HG02870 (cell line): ENCODE results near the gene AVEN.
"Not testable (repeated sequence)": the region's sequence is repeated elsewhere in the genome, so short reads cannot be mapped to it uniquely, and the experiment has no call there.

Source experiments
- ATAC-seq: cut with Tn5 transposase; IDR thresholded peaks from one replicate; pipeline ENCODE4 v1.9.1; 2021; ENCODE audit warnings: mild to moderate bottlenecking, moderate library complexity; ENCODE audit not compliant: unreplicated experiment

AVEN gene

DNA sequence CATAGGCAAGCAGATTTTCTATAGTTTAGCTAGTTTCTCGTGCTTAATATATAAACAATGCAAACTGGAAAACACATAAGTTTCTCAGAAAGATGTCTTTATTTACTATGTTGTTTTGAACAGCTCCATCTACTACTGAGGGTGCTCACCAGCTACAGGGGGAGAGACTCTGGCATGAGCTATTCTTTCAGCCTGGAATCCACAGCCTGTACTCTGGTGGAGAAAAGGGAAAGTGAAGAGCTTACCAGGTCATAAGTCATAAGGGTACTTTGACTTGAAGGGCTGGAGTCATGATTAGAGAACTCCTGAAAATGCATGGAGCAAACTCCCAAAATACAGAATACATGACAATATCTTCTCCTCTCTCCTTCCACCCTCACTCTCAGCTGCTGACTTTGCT, 4.4 kb upstream of the AVEN start:
- ATAC-seq, result no peak

DNA sequence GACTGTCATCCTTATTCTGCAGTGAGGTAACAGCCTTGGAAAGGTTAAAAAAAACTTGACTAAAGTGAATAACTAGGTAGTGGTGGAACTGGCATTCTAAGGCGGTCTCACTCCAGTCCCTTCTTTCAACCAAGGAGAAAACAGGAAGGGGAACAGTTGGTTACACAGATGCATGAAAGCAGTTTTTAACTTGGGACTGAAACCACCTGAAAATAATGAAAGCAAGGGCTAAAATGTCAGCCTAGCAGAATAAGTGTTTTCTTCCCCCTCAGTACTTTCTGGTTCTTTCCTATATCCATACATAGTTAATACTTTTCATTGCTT, 748 bp upstream of the AVEN start:
- no peak for ATAC-seq

DNA sequence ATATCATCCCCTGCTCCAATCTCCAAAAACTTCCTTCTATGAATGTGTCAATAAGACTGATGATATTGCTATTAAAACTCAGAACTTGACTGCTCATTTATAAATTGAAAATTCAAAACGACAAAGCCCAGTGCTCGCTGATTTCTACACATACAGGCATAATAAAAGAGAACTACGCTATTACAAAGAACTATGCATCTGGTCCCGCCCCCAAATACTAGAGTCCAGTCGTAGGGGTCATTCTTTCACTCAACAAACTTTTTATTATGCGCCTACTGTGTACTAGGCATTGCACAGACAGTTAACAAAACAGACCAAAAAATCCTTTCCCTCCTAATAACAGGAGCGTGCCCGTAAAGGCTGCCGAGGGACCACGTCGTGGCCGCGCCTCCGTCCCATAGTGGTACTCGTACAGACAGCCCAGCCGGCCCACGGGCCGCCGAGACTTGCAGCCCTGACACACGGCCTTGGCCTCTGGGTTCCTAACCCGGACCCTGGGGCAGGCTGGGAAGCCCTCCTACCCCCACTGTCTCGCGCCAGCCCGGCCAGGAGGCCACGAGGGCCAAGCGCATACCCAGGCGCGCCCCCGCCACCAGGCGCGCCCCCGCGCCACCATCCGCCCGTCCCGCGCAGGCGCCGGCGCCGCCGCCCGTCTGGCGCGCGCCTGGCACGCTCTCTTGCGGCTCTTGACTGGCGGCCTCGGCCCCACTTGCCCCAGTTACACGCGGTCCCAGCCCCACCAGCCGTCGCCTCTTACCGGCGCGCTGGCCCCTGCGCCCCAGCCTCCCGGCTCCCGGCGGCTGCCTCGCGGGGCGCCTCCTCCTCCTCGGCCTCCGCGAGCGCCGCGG, 757 bp downstream of the AVEN start:
- ATAC-seq, result peak; percentile 61

DNA sequence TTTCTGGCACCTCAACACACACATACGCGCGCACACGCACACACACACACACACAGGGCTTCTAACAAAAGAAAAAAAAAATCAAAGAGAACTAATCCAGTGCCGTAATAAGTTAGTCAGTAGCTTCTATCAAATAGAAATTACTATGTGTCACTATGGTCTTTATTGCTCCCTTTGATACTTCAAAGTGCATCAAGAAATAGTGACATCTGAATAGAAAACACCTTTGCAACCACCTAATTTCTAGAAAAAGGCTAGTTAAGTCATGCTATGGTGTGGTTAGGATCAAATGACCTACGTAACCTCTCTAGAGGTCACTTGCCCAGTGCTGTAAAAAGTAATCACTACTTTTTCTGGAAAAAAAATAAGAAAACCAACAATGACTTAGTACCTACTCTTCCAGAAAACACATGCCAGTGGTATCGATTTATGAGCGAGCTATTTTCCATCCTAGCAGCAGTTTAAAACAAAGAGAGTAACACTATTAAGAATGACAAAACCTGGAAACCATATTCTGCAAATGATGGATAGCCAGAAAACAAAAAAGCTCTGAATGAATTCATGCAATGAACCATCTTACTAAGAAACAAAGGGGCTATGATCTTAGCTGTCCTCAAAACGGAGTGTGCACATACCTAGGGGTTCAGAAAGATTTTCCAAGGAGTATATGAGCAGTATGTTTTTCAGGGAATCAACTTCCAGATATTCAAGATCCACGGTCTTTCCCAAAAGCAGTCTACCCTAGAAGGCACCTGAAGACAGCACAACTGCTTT, 6.8 kb downstream of the AVEN start:
- ATAC-seq, result no peak

DNA sequence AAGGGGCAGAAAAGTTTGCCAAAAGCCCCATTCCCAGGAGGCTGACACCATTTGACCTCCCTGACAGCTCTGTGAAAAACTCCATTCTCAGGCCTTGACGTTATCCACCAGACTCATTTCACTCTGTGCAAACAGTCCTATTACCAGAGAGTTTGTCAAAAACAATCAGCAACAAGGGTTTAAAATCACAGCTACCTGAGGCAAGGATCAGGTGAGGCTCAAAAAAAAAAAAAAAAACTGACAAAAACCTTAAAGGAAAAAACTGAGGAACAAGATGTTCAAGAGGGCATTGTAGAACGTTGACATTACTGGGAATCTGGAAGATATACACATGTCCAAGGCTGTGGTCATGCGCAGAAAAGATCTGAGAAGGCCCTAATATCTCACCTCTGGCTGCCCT, 11.4 kb downstream of the AVEN start:
- ATAC-seq, result no peak

DNA sequence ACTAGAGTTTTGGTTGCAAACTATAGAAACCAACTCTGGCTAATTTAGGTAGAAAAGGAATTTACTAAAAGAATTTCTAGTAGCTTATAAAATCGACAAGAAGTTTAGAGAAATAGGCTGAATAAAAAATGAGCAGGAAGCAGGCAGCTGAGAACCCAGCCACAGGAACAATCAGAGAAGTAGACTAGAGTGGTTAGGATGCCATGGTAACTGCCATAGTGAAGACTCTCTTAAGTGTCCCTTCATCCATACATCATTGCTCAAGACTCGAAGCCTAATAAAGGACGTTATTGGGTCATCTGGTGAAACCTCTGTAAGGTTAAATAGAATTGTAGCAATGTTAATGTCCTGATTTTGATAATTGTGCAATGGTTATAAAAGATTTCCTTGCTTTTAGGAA, 13.8 kb downstream of the AVEN start:
- no peak for ATAC-seq

DNA sequence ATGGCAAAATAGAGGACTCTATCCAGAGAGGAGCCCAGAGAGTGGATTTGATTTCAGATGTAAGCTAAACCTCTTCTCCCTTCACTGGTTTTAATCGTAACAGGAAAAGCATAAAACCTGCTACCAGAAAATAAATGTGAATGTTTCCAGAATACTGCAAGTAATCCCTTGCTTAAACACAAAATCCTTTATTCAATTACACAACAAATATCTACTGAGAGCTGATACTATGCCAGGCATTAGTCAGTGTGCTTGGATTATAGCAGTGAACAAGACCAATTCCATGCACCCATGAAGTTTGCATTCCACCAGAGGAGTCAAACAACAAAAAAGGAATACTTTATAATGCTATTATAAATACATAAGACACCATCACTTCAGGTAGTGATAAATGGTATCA, 15.1 kb downstream of the AVEN start:
- no peak for ATAC-seq

DNA sequence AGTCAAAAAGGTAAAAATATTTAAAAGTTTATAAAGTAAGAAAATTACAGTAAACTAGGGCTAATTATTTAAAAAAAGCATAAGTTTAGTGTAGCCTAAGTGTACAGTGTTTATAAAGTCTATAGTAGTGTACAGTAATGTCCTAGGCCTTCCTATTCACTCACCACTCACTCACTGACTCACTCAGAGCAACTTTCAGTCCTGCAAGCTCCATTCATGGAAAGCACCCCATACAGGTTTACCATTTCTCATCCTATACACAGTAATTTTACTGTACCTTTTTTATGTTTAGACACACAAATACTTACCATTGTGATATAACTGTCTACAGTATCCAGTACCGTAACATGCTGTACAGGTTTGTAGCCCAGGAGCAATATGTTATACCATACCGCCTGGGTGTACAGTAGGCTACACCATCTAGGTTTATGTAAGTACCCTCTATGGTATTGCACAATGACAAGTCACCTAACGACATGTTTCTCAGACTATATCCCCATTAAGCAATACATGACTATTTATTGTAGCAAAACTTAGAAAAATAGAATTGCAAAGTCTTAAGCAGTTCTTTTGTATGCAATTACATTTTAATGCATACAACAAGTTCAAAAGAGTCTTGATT, 19.5 kb downstream of the AVEN start:
- ATAC-seq, result no peak

DNA sequence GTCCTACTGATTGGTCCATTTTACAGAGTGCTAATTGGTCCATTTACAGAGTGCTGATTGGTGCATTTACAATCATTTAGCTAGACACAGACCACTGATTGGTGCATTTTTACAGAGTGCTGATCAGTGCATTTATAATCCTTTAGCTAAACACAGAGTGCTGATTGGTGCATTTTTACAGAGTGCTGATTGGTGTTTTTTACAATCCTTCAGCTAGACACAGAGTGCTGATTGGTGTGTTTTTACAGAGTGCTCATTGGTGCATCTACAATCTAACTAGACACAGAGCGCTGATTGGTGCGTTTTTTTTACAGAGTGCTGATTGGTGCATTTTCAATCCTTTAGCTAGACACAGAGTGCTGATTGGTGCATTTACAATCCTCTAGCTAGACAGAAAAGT, 20.3 kb downstream of the AVEN start:
- ATAC-seq, result not testable (repeated sequence)

DNA sequence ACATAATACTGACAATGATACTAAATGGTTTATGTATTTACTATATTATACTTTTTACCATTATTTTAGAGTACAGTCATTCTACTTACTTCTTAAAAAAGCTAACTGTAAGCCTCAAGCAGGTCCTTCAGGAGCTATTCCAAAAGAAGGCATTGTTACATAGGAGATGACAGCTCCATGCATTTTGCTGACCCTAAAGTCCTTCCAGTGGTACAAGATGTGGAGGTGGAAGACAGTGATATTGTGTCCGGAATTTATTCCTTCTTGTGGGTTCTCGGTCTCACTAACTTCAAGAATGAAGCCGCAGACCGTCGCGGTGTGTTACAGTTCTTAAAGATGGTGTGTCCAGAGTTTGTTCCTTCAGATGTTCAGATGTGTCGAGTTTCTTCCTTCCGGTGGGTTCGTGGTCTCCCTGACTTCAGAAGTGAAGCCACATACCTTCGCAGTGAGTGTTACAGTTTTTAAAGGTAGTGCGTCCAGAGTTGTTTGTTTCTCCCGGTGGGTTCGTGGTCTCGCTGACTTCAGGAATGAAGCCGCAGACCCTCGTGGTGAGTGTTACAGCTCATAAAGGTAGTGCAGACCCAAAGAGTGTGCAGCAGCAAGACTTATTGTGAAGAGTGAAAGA, 20.9 kb downstream of the AVEN start:
- ATAC-seq, result no peak

DNA sequence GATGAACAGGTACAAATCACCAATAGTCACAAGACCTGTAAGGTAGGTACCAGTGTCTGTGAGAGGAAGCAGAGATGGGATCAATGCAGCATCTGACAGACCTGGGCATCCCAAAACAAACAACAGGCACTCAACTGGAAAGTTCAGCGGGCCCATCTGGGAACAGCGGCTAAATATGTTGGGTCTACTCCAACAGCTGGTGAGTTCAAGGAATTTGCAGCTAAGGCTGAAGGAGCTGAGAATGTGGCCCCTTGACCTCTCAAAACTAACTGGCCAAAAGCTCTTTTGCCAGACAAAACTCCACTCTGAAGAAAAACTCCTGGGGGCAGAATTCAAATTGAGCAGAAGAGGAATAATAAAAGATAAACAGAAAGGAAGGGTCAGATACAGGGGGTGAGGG, 24.4 kb downstream of the AVEN start:
- ATAC-seq, result no peak

DNA sequence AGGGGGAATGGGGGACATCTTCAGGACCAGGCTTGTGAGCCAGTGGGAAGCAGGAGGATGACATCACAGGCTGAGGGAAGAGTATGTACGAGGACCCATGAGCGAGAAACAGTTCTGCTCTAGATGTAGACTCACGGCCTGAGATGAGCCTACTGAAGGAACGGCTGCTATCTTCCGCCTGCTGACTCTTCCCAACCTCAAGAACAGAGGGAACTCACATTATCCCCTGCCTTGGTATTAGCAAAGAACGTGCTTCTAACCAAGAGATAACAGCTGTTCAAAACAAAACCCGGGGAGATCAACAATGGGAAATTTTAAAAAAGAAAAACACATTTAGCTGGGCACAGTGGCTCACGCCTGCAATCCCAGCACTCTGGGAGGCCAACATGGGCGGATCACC, 25.3 kb downstream of the AVEN start:
- ATAC-seq, result no peak

DNA sequence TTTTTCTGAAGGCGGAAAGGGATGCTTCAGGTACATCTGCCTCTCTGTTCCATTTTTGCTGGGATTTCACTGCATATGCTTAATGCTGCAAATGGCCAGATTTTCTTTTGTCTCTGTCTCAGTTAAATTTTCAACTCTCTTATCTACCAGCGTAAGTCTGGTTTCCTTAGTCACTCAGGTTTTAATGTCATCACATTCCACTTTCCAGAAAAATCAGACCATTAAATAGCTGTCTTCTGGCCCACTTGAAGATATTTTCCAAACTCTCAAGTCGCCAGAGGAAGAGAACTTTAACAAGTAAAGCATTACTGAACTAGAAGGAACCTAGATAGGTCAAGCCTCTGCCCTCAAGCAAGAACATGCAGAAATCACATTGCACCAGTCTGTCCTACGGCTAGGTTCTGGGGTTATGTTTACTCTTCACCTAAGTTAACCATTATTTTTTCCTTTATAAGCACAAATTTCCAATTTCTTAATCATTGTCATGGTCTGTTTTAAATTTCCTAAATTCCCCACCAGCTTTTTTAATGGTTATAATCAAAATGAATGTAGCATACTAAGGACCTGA, 26.5 kb downstream of the AVEN start:
- ATAC-seq, result no peak

DNA sequence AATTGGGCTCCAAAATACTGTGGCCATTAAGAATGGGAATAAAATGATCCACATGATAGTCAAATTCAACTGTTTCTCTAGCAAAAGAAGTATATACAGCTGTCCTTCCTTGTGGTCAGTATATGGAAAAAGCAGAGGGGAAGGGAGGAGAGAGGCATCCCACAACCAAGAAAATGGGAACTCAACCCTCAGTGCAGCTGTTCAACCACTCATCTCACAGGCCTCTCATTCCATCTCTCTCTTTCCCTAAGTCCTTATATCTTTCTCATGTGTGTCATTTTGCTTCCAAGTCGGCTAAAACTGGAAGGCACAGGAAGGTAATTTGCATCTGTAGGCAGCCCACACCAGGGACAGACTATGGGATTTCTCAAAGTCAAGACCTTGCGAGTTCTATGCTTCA, 27.5 kb downstream of the AVEN start:
- ATAC-seq, result no peak

DNA sequence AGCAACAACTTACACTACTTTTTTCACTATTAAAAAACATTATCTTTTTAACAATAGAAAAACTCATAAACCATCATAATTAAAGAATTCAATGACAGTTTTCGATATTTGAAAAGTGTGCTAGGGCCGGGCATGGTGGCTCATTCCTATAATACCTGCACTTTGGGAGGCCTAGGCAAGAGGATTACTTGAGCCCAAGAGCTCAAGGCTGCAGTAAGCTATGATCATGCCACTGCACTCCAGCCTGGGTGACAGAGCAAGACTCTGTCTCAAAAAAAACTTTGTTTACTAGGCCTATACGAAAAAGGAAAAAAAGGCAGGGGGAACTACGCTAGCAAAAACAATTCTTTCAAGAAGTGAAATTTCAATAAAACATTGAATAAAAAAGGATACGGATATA, 28.1 kb downstream of the AVEN start:
- ATAC-seq, result no peak

DNA sequence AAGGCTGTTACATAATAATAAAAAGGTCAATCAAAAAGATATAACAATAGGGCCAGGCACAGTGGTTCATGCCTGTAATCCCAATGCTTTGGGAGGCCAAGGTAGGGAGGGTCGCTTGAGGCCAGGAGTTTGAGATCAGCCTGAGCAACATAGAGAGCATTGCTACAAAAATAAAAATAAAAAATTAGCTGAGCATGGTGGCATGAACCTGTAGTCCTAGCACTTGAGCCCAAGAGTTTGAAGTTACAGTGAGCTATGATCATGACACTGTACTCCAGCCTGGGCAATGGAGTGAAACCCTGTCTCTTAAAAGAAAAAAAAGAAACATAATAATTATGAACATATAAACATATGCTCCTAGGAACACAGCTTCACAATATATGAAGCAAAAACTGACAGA, 29.3 kb downstream of the AVEN start:
- no peak for ATAC-seq

DNA sequence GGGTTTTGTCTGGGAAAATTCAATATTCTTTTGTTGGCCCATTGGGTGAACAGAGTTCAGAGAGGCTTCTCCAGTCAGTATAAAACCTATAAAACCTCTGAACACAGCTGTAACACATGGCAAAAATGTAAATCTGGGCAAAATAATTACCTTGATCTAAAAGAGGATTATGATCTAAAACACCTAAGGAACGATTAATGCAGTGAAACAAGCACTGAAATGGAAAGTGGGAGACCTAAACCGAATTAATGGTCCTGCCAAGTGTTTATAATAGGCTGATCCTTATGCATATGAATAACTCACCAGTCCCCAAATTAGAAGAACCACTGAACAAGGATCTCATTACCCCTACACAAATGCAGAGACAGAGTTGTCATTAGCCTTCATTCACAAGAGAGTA, 32.6 kb downstream of the AVEN start:
- no peak for ATAC-seq

DNA sequence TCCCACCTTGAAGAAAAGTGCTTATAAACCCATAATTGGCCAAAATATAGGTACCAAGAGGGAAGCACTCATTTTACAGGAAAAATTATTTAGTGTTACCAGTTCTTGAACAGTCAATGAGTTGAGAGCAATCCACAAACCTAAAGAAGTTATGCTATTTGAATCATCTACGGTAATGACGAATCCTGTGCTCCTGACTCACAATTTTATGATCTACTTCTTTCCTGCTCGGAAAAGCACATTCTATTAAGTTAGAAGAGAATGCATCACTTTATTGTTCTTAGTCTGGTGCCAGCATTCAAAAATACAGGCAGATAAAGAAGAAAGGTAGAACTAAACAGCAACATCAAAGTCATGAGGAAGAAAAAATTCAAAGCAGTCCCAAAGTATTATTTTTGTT, 37.5 kb downstream of the AVEN start:
- no peak for ATAC-seq

DNA sequence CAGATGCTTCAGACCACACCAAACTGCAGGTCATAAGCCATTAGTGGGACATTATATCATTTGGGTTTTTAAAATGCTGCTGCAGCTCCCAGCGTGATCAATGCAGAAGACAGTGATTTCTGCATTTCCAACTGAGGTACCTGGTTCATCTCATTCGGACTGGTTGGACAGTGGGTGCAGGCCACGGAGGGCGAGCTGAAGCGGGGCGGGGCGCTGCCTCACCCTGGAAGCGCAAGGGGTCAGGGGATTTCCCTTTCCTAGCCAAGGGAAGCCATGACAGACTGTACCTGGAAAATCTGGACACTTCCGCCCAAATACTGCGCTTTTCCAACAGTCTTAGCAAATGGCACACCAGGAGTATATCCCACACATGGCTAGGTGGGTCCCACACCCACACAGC, 43.3 kb downstream of the AVEN start:
- not testable (repeated sequence) for ATAC-seq

DNA sequence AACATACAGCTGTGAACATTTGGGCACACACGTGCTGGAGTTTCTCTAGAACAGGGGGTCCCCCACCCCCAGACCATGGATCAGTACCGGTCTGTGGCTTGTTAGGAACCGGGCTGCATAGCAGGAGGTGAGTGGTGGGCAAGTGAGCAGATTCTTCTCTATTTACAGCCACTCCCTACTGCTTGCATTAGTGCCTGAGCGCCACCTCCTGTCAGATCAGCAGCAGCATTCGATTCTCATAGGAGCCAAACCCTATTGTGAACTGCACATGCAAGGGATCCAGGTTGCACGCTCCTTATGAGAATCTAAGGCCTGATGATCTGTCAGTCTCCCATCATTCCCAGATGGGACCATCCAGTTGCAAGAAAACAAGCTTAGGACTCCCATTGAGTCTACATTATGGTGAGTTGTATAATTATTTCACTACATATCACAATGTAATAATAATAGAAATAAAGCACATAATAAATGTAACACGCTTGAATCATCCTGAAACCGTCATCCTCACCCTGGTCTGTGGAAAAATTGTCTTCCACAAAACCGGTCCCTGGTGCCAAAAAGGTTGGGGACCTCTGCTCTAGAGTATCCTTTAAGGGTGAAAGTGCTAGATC, 44.9 kb downstream of the AVEN start:
- no peak for ATAC-seq

DNA sequence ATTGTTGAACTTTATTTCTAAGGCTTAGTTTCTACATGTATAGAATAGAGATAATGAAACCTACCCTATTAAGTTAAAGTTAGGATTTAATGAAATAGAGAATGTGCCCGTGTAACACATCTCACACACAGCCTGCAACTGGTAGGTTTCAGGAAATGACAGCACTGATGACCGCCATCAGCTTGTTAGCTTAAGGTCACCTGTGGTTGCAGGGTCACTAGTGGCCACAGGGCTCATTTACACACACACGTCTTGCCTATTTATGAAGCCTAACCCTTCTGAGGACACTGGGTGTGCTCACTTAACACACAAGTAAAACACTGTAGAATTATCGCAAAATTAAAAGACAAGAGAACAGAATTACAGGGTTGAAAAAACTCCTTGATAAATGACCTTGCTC, 50.6 kb downstream of the AVEN start:
- ATAC-seq, result no peak
